WTC11 (cell line): ENCODE results near the gene TCF3. TPM values are rescaled to one million over a fixed set of nuclear protein-coding genes. Genes with fewer than 3 reads are reported as not detected.

Experiments used
- ATAC-seq: fragments of 200-7000 bp; cut with Tn5 transposase; 2 replicates; pipeline ENCODE4 v1.10.0; 2021; ENCODE audit warnings: mild to moderate bottlenecking, moderate library complexity
- CTCF ChIA-PET: fragments of 300-600 bp; sonication (Branson Sonifier 250); formaldehyde crosslinking; loops from one replicate; lab custom pipeline; 2021; ENCODE audit warnings: antibody characterized with exemption; lab: Charles Lee
- POLR2A ChIA-PET: fragments of 350-600 bp; sonication (Branson Sonifier 250); formaldehyde crosslinking; loops from one replicate; lab custom pipeline; 2021; ENCODE audit warnings: antibody characterized with exemption; lab: Charles Lee
- DNase-seq: peaks from one replicate; pipeline ENCODE4 v3.0.0; 2021; ENCODE audit warnings: low spot score
- H3K27ac Mint-ChIP-seq: 2 replicates; pipeline ENCODE4 v1.8.0; 2021; ENCODE audit warnings: mixed read lengths
- H3K27me3 Mint-ChIP-seq: 2 replicates; pipeline ENCODE4 v1.8.0; 2021; ENCODE audit warnings: low read depth, mild to moderate bottlenecking, moderate library complexity, mixed read lengths
- H3K36me3 Mint-ChIP-seq: 2 replicates; pipeline ENCODE4 v1.8.0; 2021; ENCODE audit warnings: mixed read lengths
- H3K4me1 Mint-ChIP-seq: 2 replicates; pipeline ENCODE4 v1.8.0; 2022; ENCODE audit warnings: mixed read lengths
- H3K4me3 Mint-ChIP-seq: 2 replicates; pipeline ENCODE4 v1.8.0; 2021; ENCODE audit warnings: mild to moderate bottlenecking, moderate library complexity, mixed read lengths
- H3K9me3 Mint-ChIP-seq: 2 replicates; pipeline ENCODE4 v1.8.0; 2021; ENCODE audit warnings: mixed read lengths
- AR ChIP-seq: fragments of 250-450 bp; sonication (Bioruptor Pico); IDR thresholded peaks from 2 replicates; pipeline ENCODE4 v1.9.0; 2021; ENCODE audit warnings: mild to moderate bottlenecking
- ATF3 ChIP-seq: sonication (generic); formaldehyde crosslinking; conservative IDR thresholded peaks from 2 replicates; pipeline ENCODE4 v1.8.1; 2022; ENCODE audit warnings: mild to moderate bottlenecking, missing genetic modification reagents
- ATF6 ChIP-seq: sonication (generic); formaldehyde crosslinking; IDR thresholded peaks from 2 replicates; pipeline ENCODE4 v1.8.1; 2023; ENCODE audit warnings: mild to moderate bottlenecking, missing genetic modification reagents
- CTCF ChIP-seq: fragments of 200-600 bp; IDR thresholded peaks from 2 replicates; pipeline ENCODE4 v1.8.0; 2022; ENCODE audit warnings: antibody characterized with exemption
- EMX1 ChIP-seq: fragments of 250-450 bp; sonication (Bioruptor Pico); IDR thresholded peaks from 2 replicates; pipeline ENCODE4 v1.8.0; 2021; ENCODE audit warnings: mild to moderate bottlenecking
- FOXP1 ChIP-seq: sonication (generic); formaldehyde crosslinking; IDR thresholded peaks from 2 replicates; pipeline ENCODE4 v1.8.0; 2022; ENCODE audit warnings: missing genetic modification reagents, mild to moderate bottlenecking, moderate library complexity, borderline replicate concordance
- HMGXB4 ChIP-seq: sonication (generic); formaldehyde crosslinking; IDR thresholded peaks from 2 replicates; pipeline ENCODE4 v1.8.1; 2023; ENCODE audit warnings: mild to moderate bottlenecking, moderate library complexity, missing genetic modification reagents
- JUN ChIP-seq: sonication (generic); formaldehyde crosslinking; IDR thresholded peaks from 2 replicates; pipeline ENCODE4 v1.8.0; 2023; ENCODE audit warnings: mild to moderate bottlenecking, missing genetic modification reagents
- KAT7 ChIP-seq: sonication (generic); formaldehyde crosslinking; IDR thresholded peaks from 2 replicates; pipeline ENCODE4 v1.8.1; 2023; ENCODE audit warnings: missing genetic modification reagents, mild to moderate bottlenecking, borderline replicate concordance
- MAX ChIP-seq: sonication (generic); formaldehyde crosslinking; IDR thresholded peaks from 2 replicates; pipeline ENCODE4 v1.8.0; 2022; ENCODE audit warnings: mild to moderate bottlenecking, missing genetic modification reagents
- NFATC4 ChIP-seq: fragments of 250-450 bp; sonication (Bioruptor Pico); IDR thresholded peaks from 2 replicates; pipeline ENCODE4 v1.9.0; 2021; ENCODE audit warnings: mild to moderate bottlenecking
- NR1H2 ChIP-seq: sonication (generic); formaldehyde crosslinking; IDR thresholded peaks from 2 replicates; pipeline ENCODE4 v1.9.0; 2021; ENCODE audit warnings: mild to moderate bottlenecking, moderate library complexity, missing genetic modification reagents
- OVOL2 ChIP-seq: fragments of 250-450 bp; sonication (Bioruptor Pico); IDR thresholded peaks from 2 replicates; pipeline ENCODE4 v1.9.0; 2021; ENCODE audit warnings: mild to moderate bottlenecking, borderline replicate concordance
- USF1 ChIP-seq: sonication (generic); formaldehyde crosslinking; IDR thresholded peaks from 2 replicates; pipeline ENCODE4 v1.8.0; 2022; ENCODE audit warnings: mild to moderate bottlenecking, missing genetic modification reagents
- ZNF263 ChIP-seq: sonication (generic); formaldehyde crosslinking; IDR thresholded peaks from 2 replicates; pipeline ENCODE4 v1.8.1; 2022; ENCODE audit warnings: low read depth, mild to moderate bottlenecking, moderate library complexity, missing genetic modification reagents
- ZNF416 ChIP-seq: fragments of 250-450 bp; sonication (Bioruptor Pico); IDR thresholded peaks from 2 replicates; pipeline ENCODE4 v1.9.0; 2021; ENCODE audit warnings: mild to moderate bottlenecking, inconsistent platforms
- total RNA-seq: library from RNA; stranded (reverse); gene quantifications from 3 replicates; pipeline ENCODE4 v1.2.3, GENCODE V29; 2021

The TCF3 gene
- total RNA-seq, 1 experiment from 2014 or later = 324 TPM

- Mint-ChIP-seq H3K9me3 (no peaks in the 10 kb centered on the region), H3K4me3 (peak overlapping the region; percentile 85), H3K36me3 (peaks cover 5% of the 10 kb centered on the region; the same call in 1 of the 2 replicates), H3K27ac (peak overlapping the region; percentile 93), H3K4me1 (peaks cover 10% of the 10 kb centered on the region), H3K27me3 (no peaks in the 10 kb centered on the region)
- DNase-seq = no peak
- ChIA-PET CTCF (interaction anchor here (0.9 to 2.1 kb wide), 12 partner anchors 9 to 235 kb away, joined by 3 to 21 read pairs (median 4); partner anchors contain the start of genes REEP6 and UQCR11), POLR2A (interaction anchor here (0.6 to 1.4 kb wide), 6 partner anchors 14 to 61 kb away, joined by 3 to 4 read pairs (median 4); partner anchors contain the start of gene TCF3)
- TF ChIP-seq OVOL2 (0 out of 2 replicates have a peak, but pooled peaks have one; percentile 13), HMGXB4 (CRISPR knock-in tag) (peak; percentile 41), NR1H2 (CRISPR knock-in tag) (no peak)
- no peak for ATAC-seq
These were observed 60.9 kb downstream of the TCF3 start for GRCh38 chr19:1591421-1592023.

- ATAC-seq = peak; percentile 45
These were observed 61.6 kb downstream of the TCF3 start for GRCh38 chr19:1590641-1591397.

GRCh38 chr19:1587872-1588271 lies 64.5 kb downstream of the TCF3 start:
- Mint-ChIP-seq H3K27me3 (no peaks in the 10 kb centered on the region), H3K36me3 (peaks cover 20% of the 10 kb centered on the region), H3K27ac (peak overlapping the region; percentile 84), H3K9me3 (no peaks in the 10 kb centered on the region), H3K4me1 (peaks cover 10% of the 10 kb centered on the region), H3K4me3 (no peak overlapping the region)
- ChIA-PET POLR2A (no interaction called here), CTCF (interaction anchor here (0.5 to 2.3 kb wide), 3 partner anchors 41 to 250 kb away, joined by 3 to 16 read pairs (median 3); no protein-coding TSS in a partner anchor)
- ATAC-seq (no peak), DNase-seq (no peak)
- TF ChIP-seq ZNF263 (CRISPR knock-in tag) = no peak
- TF ChIP-seq USF1 (CRISPR knock-in tag) = no peak
- TF ChIP-seq JUN (CRISPR knock-in tag) = no peak
- TF ChIP-seq FOXP1 = no peak
- TF ChIP-seq NFATC4 (CRISPR knock-in tag) = no peak
- TF ChIP-seq ATF6 (CRISPR knock-in tag) = no peak
- no peak for TF ChIP-seq KAT7 (CRISPR knock-in tag)
- no peak for TF ChIP-seq CTCF

More at GRCh38 chr19:1590641-1591397, 61.6 kb downstream of the TCF3 start:
- DNase-seq = peak; percentile 43
- TF ChIP-seq ATF3 (CRISPR knock-in tag) (no peak), MAX (CRISPR knock-in tag) (peak; percentile 27; the same call in 1 of the 2 replicates), AR (CRISPR knock-in tag) (no peak), EMX1 (CRISPR knock-in tag) (0 out of 2 replicates have a peak, but pooled peaks have one; percentile 28), ZNF416 (CRISPR knock-in tag) (no peak)
- H3K9me3 Mint-ChIP-seq = no peaks in the 10 kb centered on the region
- POLR2A ChIA-PET = interaction anchor here (0.6 to 1.4 kb wide), 8 partner anchors 15 to 62 kb away, joined by 3 to 4 read pairs (median 4); partner anchors contain the start of gene TCF3
- H3K36me3 Mint-ChIP-seq = peaks cover 8% of the 10 kb centered on the region; the same call in 1 of the 2 replicates
- CTCF ChIA-PET = interaction anchor here (0.6 to 2.1 kb wide), 13 partner anchors 8 to 412 kb away, joined by 3 to 21 read pairs (median 4); partner anchors contain the start of genes REEP6 and UQCR11
- H3K4me1 Mint-ChIP-seq = peaks cover 10% of the 10 kb centered on the region
- peak overlapping the region; percentile 93 for H3K27ac Mint-ChIP-seq
- peak overlapping the region; percentile 85 for H3K4me3 Mint-ChIP-seq
- H3K27me3 Mint-ChIP-seq = no peaks in the 10 kb centered on the region
